GM10847 (cell line): ENCODE data around the gene SUSD4.

Experiments
- POLR2A ChIP-seq: IDR thresholded peaks from 2 replicates; pipeline ENCODE4 v1.6.1; 2011; ENCODE audit not compliant: insufficient read length; ENCODE audit errors: extremely low read depth

Gene SUSD4

GRCh38 chr1:223363856-223364684 is at the start of gene SUSD4:
SUSD4 (minus strand) TSS chr1:223364176; CDS start chr1:223363425, 751 bp downstream.
- TF ChIP-seq POLR2A = no peak

DNA sequence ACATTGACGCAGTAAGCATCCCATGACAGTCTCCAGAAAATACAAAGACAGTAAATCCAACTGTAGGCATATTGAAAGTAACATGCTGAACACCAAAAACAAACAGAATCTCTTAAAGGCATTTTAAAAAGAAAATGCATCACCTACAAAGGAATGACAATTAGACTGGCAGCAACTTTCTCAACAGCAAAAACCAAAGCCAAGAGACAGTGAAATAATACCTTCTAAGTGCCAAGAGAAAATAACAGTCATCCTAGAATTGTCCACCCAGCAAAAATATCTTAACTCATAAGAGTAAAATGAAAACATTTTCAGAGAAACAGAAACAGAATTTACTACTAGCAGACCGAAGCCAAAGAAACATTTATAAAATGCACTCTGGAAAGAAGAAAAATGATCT is 49.2 kb upstream of the SUSD4 start:
- TF ChIP-seq POLR2A = no peak

DNA sequence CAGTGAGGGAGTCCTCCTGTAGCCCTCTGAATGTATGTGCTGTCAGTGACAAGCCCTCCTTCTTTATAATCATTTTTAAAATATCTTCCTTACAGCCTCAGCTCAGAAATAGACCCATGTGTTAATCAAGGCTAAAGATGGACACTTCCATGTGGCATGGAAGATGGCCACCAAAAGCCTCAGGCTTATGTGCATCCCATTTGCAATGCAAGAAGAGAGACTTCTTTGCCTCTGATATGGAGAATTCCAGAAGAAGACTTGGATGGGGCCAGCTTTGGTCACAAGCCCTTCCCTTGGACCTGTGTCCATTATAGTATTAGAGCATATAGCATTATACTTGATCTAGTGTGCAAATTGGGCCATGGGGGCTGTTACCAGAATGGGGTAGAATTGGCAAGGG is 47.7 kb upstream of the SUSD4 start:
- no peak for TF ChIP-seq POLR2A

GRCh38 chr1:223411309-223411708 is 47.3 kb upstream of the SUSD4 start:
- TF ChIP-seq POLR2A = no peak

GRCh38 chr1:223410036-223410435 is 46.1 kb upstream of the SUSD4 start:
- TF ChIP-seq POLR2A = no peak

DNA sequence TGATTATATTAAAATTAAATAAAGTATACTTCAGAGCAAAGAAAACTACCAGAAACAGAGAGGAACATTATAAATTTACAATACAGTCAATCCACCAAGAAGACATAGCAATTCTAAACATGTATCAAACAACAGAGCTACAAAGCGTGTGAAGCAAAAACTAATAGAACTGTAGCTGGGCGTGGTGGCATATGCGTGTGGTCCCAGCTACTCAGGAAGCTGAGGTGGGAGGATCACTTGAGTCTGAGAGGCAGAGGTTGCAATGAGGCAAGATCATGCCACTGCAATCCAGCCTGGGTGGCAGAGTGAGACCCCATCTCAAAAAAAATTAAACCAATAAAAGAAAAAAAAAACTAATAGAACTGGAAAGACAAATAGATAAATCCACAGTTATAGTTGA is 41.5 kb upstream of the SUSD4 start:
- no peak for TF ChIP-seq POLR2A

DNA sequence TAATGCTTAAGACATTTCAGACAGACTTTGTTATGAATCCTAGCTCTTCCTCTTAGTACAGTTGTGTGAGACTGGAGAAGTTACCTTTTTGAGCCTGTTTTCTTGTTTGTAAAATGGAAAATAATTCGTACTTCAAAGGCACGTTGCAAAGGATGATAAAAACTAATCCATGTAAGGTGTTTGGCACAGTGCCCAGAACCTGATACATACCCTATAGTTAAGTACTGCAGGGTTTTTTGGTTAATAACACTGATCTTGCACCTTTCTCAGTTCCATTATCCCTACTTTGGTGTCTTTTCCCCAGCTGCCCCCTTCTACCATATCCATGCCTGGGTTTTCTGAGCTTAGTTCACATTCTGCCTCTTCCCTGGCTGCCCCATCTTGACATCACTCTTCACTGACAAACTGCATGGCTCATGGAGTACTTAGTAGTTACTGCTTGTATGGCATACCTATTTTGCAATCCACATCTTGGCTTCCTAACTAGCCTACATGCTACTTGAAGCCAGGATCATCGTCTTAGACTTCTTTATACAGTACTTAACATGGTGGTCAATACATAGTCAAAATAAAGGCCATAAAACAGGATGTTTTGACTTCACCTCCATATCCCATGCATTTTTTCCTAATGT is 39.3 kb upstream of the SUSD4 start:
- no peak for TF ChIP-seq POLR2A

GRCh38 chr1:223402790-223403142 is 38.8 kb upstream of the SUSD4 start:
- TF ChIP-seq POLR2A = no peak

DNA sequence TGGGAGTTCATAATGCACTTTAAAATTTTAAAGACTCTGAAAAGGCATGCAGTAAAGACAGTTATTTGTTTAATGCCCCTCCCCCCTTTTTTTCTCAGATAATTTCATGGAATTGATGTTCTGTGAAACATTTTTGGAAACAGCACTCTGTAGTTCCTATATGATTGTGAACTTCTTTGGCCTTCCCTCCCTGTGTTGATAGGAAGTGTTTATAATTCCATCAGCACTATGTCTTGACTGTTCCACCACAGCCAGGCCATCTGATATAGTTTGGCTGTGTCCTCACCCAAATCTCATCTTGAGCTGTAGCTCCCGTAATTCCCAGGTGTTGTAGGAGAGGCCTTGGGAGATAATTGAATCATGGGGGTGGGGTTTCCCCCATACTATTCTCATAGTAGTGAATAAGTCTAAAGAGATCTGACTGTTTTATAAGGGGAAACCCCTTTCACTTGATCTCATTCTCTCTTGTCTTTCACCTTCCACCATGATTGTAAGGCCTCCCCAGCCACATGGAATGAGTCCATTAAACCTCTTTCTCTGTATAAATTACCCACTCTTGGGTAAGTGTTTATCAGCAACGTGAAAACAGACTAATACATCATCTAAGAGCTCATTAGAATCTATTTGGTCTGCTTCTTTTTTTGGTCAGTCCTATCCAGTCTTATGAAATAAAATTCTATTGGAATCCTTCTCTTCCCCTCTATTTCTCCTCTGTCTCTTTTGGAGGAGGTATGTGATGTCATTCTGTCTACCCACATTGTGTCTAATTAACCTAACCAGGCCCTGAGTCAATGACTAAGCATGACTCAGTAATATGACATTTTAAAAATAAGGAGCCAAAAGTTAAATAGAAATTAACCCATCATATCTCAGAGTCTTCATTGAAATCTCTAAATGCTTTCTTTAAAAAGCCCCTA is 38.2 kb upstream of the SUSD4 start:
- TF ChIP-seq POLR2A = no peak

DNA sequence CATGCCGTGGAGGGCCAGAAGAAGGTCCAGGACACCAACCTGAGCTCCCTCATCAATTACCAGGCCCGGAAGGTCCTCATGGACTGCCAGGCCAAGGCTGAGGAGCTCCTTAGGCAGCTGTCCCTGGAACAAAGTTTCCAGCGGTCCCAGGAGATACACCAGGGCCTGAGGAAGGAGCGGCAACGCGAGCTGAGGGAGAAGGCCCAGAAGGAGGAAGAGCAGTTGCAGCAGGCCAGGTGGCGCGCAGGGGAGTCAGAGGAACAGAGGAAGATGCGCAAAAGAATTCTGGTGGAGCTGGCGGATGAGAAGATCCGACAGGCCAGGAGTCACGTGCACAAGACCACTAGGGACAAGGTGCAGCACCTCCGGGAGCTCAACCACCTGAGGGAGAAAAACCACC is 30.7 kb upstream of the SUSD4 start:
- no peak for TF ChIP-seq POLR2A

DNA sequence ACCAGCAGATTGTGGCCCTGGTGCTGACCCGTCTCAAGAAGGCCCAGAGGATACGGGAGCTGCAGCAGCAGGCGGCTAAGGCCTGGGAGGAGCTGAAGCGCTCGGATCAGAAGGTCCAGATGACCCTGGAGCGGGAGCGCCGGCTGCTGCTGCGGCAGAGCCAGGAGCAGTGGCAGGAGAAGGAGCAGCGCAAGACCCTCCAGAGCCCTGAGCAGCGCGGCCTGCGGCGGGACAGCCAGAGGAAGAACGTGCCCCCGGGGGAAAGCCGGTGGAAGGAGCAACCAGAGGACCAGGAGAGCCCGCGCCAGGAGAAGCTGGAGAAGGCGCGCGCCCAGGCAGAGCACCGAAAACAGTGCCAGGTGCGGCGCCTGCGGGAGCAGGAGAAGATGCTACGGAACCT is 30.3 kb upstream of the SUSD4 start:
- TF ChIP-seq POLR2A = no peak

DNA sequence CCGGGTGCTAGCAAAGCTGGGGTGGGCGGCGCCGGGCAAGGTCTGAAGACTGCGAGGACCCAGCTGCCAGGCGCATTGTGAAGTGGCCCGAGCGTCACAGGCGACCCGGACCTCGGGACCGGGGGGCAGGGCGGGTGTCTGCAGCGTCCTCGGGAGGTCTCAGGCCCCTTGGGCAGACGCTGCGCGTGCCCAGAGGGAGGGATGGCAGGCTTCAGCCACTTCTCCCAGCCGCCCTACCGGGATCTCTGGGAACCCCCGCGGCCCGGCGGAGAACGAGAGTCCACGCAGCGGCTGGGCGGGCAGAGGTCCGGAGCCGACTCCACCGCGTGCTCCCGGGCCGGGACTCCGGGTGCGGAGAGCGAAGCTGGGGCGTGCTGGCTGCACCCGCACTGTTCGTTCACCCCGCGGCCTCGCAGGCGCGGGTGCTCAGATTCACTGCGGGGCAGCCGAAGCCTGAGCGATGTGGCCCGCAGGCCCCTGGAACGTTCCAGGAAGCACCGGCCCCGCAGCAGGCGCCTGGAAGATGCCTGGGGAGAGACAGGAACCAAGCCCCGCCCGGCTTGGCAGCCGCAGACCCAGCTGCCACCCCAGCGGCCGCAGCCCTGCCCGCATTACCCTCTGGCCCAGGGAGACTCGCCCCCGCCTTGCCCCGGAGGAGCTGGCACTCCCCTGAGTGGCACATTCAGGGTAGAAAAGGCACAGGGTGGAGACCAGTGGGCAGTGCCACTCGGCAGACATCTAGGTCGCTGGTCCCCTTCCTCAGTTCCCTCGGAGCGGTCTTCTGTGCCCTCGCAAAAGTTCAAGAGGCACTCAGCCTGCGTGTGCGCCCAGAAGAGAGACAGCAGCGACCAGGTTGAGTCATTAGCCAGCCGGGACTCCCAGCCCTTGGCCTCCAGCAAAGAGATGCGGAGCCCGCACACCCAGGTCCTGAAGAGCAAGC is 29.6 kb upstream of the SUSD4 start, which contains the start of gene CCDC185:
Gene CCDC185 (plus strand): TSS at position 141 of the 940 bp plus-strand sequence. CDS start 61 bp downstream, at position 202.
- TF ChIP-seq POLR2A = no peak

- TF ChIP-seq POLR2A = no peak
Observed at GRCh38 chr1:223390618-223391017, 26.6 kb upstream of the SUSD4 start.

- no peak for TF ChIP-seq POLR2A
Observed at GRCh38 chr1:223386013-223386412, 22.0 kb upstream of the SUSD4 start.
